ENCODE measurements around the gene SGCE. TPM values are rescaled to one million over a fixed set of nuclear protein-coding genes. Genes with fewer than 3 reads are reported as not detected.

SGCE gene
- total RNA-seq, 2 donors from 2014 or later, result 41.0 to 75.9 TPM

GRCh38 chr7:94616855-94617254, 39.1 kb downstream of the SGCE start:
- H3K4me1 ChIP-seq, result peaks cover 0 to 7% of the 10 kb centered on the region in 2 donors
- no peaks in the 10 kb centered on the region for H3K36me3 ChIP-seq
- no peak for DNase-seq (ENCODE audit: low spot score)
- no peaks in the 10 kb centered on the region for H3K27me3 ChIP-seq
- no peak for TF ChIP-seq CTCF (IDR thresholded peaks at IDR 0.05)
- no peaks in the 10 kb centered on the region for H3K9me3 ChIP-seq
- no peak overlapping the region for H3K27ac ChIP-seq
- H3K4me3 ChIP-seq, result no peak overlapping the region

- Histone ChIP-seq H3K36me3 (no peaks in the 10 kb centered on the region), H3K9me3 (no peaks in the 10 kb centered on the region), H3K4me1 (no peaks in the 10 kb centered on the region), H3K4me3 (no peak overlapping the region), H3K27me3 (no peaks in the 10 kb centered on the region), H3K27ac (no peak overlapping the region)
- no peak for TF ChIP-seq CTCF (IDR thresholded peaks at IDR 0.05)
- DNase-seq (ENCODE audit: low spot score), result no peak
Measured at GRCh38 chr7:94615666-94616065, 40.3 kb downstream of the SGCE start.

GRCh38 chr7:94612661-94613060, 43.3 kb downstream of the SGCE start:
- no peaks in the 10 kb centered on the region for H3K4me1 ChIP-seq
- no peak for DNase-seq (ENCODE audit: low spot score)
- no peaks in the 10 kb centered on the region for H3K36me3 ChIP-seq
- TF ChIP-seq CTCF (IDR thresholded peaks at IDR 0.05), result no peak
- no peaks in the 10 kb centered on the region for H3K9me3 ChIP-seq
- H3K27me3 ChIP-seq, result no peaks in the 10 kb centered on the region
- H3K4me3 ChIP-seq, result no peak overlapping the region
- no peak overlapping the region for H3K27ac ChIP-seq

GRCh38 chr7:94612253-94612652, 43.7 kb downstream of the SGCE start:
- no peaks in the 10 kb centered on the region for H3K4me1 ChIP-seq
- no peak overlapping the region for H3K4me3 ChIP-seq
- TF ChIP-seq CTCF (IDR thresholded peaks at IDR 0.05), result no peak
- no peaks in the 10 kb centered on the region for H3K27me3 ChIP-seq
- peaks cover 0 to 1% of the 10 kb centered on the region in 2 donors for H3K9me3 ChIP-seq
- no peaks in the 10 kb centered on the region for H3K36me3 ChIP-seq
- DNase-seq (ENCODE audit: low spot score), result no peak
- H3K27ac ChIP-seq, result no peak overlapping the region

- H3K36me3 ChIP-seq, result no peaks in the 10 kb centered on the region
- no peak overlapping the region for H3K27ac ChIP-seq
- no peaks in the 10 kb centered on the region for H3K4me1 ChIP-seq
- DNase-seq (ENCODE audit: low spot score), result no peak
- no peaks in the 10 kb centered on the region for H3K27me3 ChIP-seq
- no peak overlapping the region for H3K4me3 ChIP-seq
- no peak for TF ChIP-seq CTCF (IDR thresholded peaks at IDR 0.05)
- H3K9me3 ChIP-seq, result peaks cover 0 to 5% of the 10 kb centered on the region in 2 donors
Measured at GRCh38 chr7:94609561-94609960, 46.4 kb downstream of the SGCE start.

GRCh38 chr7:94605031-94605430, 50.9 kb downstream of the SGCE start:
- Histone ChIP-seq H3K27me3 (no peaks in the 10 kb centered on the region), H3K4me3 (no peak overlapping the region), H3K36me3 (no peaks in the 10 kb centered on the region), H3K27ac (no peak overlapping the region), H3K4me1 (no peaks in the 10 kb centered on the region), H3K9me3 (peaks cover 0 to 5% of the 10 kb centered on the region in 2 donors)
- TF ChIP-seq CTCF (IDR thresholded peaks at IDR 0.05), result no peak
- no peak for DNase-seq (ENCODE audit: low spot score)
